ENCODE results near the gene FGFRL1. TPM values are rescaled to one million over a fixed set of nuclear protein-coding genes. Genes with fewer than 3 reads are reported as not detected.
A peak's percentile ranks its signal among the peaks of the same experiment; 100 is the strongest.

FGFRL1 gene
- total and polyA plus RNA-seq, 4 donors: 13.4 to 31.1 (median 15.2) TPM

DNA sequence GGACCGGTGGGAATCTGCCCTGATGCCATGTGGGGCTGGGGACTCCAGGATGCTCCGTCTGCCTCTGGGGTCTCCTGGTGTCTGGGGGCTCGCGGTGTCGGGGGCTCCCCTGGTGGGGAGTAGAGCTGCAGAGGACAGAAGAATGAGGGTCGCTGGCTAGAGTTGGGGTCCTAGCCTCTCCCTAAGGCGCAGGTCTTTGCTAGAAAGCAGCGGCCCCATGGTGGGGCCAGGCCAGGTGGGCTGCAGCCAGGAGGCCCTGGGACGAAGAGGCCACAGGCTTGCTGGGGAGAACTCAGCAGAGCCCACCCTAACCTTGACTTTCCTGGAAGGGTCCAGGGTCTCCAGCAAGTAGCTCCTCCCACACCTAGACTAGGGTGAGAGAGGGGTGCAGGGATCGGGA, 21.4 kb downstream of the FGFRL1 start:
- ATAC-seq (ENCODE audit: insufficient read depth, low FRiP score): no peak
- no peak for DNase-seq
- H3K9ac ChIP-seq (ENCODE audit: insufficient read depth in 1 of 2, low read length in 2 of 2): no peak overlapping the region
- H3K27me3 ChIP-seq (ENCODE audit: control insufficient read depth in 3 of 3, insufficient read depth in 3 of 3, low read length in 2 of 3): no peaks in the 10 kb centered on the region
- no peaks in the 10 kb centered on the region for H3K36me3 ChIP-seq (ENCODE audit: control insufficient read depth in 4 of 4, insufficient read depth in 4 of 4, low read length in 4 of 4)
- H3K4me1 ChIP-seq (ENCODE audit: control insufficient read depth in 5 of 5, insufficient read depth in 5 of 5, low read length in 5 of 5): peaks cover 0 to 47% (median 0%) of the 10 kb centered on the region in 5 donors
- H3K9me3 ChIP-seq (ENCODE audit: control insufficient read depth in 4 of 4, insufficient read depth in 3 of 4, low read length in 3 of 4): no peaks in the 10 kb centered on the region
- WGBS, 2 donors: 83 to 91% methylated on average over 10 of the region's 10 CpGs
- no peak for TF ChIP-seq CTCF (IDR thresholded peaks at IDR 0.05; ENCODE audit: control extremely low read depth, extremely low read depth)
- no peak overlapping the region for H3K27ac ChIP-seq (ENCODE audit: low read depth in 1 of 2, low read length in 1 of 2)
- no peak overlapping the region for H3K4me3 ChIP-seq

DNA sequence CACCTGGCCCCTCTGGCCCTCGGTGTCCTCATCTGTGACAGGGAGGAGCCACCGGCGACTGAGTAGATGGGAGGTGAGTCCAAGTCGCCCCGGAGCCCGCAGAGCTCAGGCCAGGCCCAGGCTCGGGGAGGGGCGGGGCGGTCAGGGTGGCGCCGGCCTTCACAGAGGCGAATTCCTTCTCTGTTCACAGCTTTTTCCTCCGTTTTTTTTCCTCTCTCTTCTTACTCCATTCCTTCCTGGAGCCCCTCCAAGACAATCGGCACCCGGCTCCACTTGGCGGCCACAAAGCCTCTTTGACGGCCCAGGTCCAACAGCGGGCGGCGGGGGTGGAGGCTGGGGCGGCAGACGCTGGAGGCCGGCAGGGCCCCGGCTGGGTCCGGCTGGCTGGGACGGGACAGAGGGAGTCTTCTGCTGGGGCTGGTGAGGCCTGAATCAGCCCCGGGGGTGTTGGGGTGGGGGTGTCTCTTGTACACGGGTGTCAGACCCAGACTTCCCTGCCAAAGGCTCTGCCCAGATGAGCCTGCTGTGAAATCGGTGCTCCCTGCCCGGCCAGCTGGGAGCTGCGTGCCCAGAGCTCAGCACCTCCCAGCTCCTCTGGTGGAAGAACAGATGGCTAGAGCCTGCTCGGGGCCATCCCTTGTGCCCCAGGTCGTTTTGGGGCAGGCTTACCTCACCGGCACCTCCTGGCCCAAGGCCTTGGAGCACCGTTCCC, 22.6 kb downstream of the FGFRL1 start:
- Histone ChIP-seq H3K4me1 (ENCODE audit: control insufficient read depth in 5 of 5, insufficient read depth in 5 of 5, low read length in 5 of 5) (peaks cover 0 to 40% (median 0%) of the 10 kb centered on the region in 5 donors), H3K9me3 (ENCODE audit: control insufficient read depth in 4 of 4, insufficient read depth in 3 of 4, low read length in 3 of 4) (no peaks in the 10 kb centered on the region), H3K4me3 (no peak overlapping the region), H3K36me3 (ENCODE audit: control insufficient read depth in 4 of 4, insufficient read depth in 4 of 4, low read length in 4 of 4) (no peaks in the 10 kb centered on the region), H3K27me3 (ENCODE audit: control insufficient read depth in 3 of 3, insufficient read depth in 3 of 3, low read length in 2 of 3) (no peaks in the 10 kb centered on the region), H3K27ac (ENCODE audit: low read depth in 1 of 2, low read length in 1 of 2) (no peak overlapping the region), H3K9ac (ENCODE audit: insufficient read depth in 1 of 2, low read length in 2 of 2) (no peak overlapping the region)
- peak; percentile 88 to 94 (median 91) for DNase-seq
- no peak for ATAC-seq (ENCODE audit: insufficient read depth, low FRiP score)
- TF ChIP-seq CTCF (IDR thresholded peaks at IDR 0.05; ENCODE audit: control extremely low read depth, extremely low read depth): no peak
- 41 to 61% methylated on average over 31 to 35 of the region's 35 CpGs for WGBS, 2 donors

DNA sequence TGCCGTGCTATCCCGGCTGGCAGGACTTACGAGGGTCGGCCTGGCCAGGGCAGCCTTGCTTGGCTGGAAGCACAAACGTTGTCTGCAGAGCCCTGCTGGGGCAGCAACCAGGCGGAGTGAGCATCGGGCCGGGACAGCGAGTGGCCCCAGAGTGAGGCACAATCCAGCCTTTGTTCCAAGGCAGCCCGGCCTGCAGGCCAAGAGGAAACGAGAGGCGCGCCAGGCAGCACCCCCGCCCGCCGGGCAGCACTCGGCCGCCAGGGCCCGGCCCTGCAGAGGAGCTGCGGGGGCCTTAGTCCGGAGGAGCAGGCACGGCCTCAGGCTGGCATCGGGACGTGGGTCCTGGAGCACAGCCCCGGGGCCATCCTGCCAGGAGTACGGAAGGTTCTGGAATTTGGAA, 24.1 kb downstream of the FGFRL1 start:
- WGBS, 2 donors: 64 to 78% methylated on average over 26 of the region's 26 CpGs
- Histone ChIP-seq H3K4me1 (ENCODE audit: control insufficient read depth in 5 of 5, insufficient read depth in 5 of 5, low read length in 5 of 5) (peaks cover 0 to 54% (median 3%) of the 10 kb centered on the region in 5 donors), H3K27me3 (ENCODE audit: control insufficient read depth in 3 of 3, insufficient read depth in 3 of 3, low read length in 2 of 3) (no peaks in the 10 kb centered on the region), H3K27ac (ENCODE audit: low read depth in 1 of 2, low read length in 1 of 2) (no peak overlapping the region), H3K9me3 (ENCODE audit: control insufficient read depth in 4 of 4, insufficient read depth in 3 of 4, low read length in 3 of 4) (no peaks in the 10 kb centered on the region), H3K9ac (ENCODE audit: insufficient read depth in 1 of 2, low read length in 2 of 2) (no peak overlapping the region), H3K4me3 (no peak overlapping the region), H3K36me3 (ENCODE audit: control insufficient read depth in 4 of 4, insufficient read depth in 4 of 4, low read length in 4 of 4) (no peaks in the 10 kb centered on the region)
- peak in 2 of 3 donors; percentile 63 for DNase-seq
- TF ChIP-seq CTCF (IDR thresholded peaks at IDR 0.05; ENCODE audit: control extremely low read depth, extremely low read depth): no peak
- ATAC-seq (ENCODE audit: insufficient read depth, low FRiP score): no peak
